Stimulated activated CD4-positive, alpha-beta T cell treated with anti-CD3 and anti-CD28 coated beads, Interleukin-4, amount 100 ng/mL, for 48 hours (primary cell): ENCODE measurements around the gene LRG1.

Experiments used
- DNase-seq, 2 donors: peaks; one replicate each; pipeline ENCODE4 v3.0.0-alpha.2; 2020; ENCODE audit warnings: low read depth in 2 of 2

Gene LRG1, protein sequence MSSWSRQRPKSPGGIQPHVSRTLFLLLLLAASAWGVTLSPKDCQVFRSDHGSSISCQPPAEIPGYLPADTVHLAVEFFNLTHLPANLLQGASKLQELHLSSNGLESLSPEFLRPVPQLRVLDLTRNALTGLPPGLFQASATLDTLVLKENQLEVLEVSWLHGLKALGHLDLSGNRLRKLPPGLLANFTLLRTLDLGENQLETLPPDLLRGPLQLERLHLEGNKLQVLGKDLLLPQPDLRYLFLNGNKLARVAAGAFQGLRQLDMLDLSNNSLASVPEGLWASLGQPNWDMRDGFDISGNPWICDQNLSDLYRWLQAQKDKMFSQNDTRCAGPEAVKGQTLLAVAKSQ

DNA sequence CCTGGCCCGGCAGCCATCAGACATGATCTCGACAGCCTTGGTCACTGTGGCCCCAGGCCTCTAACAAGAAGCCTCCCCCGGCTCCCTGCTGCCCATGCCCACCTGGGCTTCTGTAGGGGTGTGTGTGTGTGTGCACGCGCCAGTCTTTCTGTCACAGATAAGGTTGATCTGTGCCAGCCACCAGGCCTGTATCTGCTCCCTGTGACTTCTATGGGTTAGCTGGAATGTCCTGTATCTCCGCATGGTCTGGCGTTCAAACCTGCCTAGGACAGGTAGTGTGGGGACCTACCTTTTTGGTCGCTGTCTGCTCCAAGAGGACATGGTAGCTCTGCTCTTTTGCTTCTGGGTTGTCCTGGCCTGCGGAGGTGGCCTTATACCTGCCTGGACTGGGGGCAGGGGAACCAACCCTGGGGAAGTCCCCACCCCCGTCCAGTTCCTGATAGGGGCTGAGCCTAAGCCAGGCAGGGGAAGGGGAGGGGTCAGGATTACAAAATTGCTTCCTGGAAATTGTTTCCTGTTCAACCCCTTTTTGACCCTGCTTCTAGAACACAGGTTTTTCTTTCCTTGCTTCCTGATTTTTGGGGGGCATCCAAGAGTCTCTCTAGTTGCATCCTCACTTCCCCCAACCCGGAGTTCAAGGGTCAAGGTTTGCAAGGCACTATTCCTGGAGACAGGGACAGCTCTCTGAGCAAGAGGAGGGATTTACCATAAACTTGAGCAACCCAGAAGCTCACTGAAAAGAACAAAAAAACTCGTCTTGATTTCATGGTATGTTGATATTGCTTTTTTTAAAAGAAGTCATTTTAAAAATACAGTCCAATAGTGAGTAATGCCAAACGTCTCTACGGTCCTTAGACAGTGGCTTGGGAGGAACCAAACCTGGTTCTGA lies at the start of gene LRG1:
Gene LRG1 (minus strand): TSS at position 344 of the 889 bp plus-strand sequence. CDS start 23 bp downstream, at position 321.
- no peak for DNase-seq

DNA sequence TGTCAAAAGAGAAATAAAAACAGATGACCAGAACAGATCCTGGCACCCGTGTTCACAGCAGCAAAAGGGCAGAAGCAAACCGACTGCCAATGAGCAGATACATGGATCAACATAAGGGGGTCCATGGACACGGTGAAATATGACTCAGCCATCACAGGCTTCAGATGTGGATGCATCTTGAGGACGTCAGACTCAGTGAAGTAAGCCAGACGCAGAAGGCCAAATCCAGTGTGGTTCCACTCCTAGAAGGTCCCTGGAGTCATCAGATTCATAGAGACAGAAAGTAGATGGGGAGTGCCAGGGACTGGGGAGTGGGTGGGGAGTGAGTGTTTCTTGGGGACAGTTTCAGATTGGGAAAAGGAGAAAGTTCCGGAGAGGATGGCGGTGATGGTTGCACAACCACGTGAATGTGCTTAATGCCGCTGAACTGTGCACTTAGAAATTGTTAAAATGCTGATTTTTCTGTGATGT lies 48.5 kb upstream of the LRG1 start:
- no peak for DNase-seq

DNA sequence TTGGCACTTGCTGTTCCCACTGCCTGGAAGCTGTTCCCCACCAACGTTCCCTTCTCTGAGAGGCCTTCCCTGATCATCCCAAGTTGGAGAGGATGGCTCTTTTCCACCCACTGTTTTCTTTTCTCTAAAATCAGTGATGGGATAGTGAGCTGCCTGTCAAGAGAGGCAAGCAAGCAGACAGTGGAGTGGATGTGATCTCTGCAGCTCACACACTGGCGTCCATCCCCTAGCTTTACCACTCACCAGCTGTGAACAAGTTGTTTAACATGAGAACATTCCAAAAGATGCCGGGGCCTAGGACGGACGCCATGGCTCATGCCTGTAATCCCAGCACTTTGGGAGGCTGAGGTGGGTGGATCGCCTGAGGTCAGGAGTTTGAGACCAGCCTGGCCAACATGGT lies 47.7 kb upstream of the LRG1 start:
- no peak for DNase-seq

DNA sequence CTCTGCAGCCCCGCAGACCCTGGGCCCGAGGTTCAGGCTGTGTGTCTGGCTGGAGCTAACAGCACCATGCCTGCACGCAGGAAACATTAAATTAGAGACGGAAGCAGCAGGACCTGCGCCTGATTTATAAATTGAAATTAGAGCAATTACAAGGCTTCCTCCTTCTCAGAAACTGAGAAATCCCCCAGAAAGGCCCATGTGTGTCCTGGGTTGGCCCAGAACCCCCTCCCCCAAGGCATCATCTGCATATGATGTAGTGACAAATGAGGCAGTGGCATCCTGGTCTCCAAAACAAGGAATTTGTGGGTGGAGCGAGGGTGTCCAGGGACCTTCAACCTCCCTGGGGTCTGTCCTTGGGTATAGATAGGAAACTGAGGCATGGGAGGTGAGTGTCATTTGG lies 46.9 kb upstream of the LRG1 start:
- no peak for DNase-seq

DNA sequence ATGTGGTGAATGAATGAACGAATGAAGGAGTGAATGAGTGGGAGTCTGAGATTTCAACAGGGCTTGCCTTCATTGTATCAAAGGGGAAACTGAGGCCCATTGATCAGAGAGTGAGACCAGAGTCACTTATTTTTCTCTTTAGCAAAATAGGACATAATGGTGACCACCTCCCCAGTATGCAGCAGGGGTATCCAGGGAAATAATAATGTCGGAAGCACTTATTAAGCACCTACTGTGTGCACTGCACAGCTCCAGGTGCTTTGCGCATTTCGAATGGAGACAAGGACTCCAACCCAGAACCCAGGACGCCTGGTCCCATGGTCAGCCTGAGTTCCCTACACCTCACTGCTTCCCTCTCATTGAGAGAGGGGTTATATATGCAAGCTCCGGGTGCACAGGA lies 46.4 kb upstream of the LRG1 start:
- no peak for DNase-seq

DNA sequence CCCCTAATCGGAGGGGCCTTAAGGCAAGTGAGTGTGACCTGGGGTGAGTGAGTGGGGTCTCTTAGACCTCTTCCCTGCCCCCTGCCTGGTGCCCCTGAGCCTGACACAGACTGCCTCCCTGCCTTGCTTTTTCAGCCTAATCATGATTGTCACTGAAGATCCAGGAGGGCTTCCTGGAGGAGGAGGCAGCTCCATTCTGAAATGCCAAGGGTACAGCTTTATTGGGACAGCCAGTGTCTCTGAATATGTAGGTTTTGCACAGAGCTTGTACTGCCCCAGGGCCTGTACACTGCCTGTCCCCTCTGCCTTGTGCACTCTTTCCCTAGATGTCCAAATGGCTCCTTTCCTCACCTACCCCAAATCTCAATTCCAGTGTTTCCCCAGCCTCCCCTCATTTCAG lies 45.7 kb upstream of the LRG1 start:
- DNase-seq: no peak

DNA sequence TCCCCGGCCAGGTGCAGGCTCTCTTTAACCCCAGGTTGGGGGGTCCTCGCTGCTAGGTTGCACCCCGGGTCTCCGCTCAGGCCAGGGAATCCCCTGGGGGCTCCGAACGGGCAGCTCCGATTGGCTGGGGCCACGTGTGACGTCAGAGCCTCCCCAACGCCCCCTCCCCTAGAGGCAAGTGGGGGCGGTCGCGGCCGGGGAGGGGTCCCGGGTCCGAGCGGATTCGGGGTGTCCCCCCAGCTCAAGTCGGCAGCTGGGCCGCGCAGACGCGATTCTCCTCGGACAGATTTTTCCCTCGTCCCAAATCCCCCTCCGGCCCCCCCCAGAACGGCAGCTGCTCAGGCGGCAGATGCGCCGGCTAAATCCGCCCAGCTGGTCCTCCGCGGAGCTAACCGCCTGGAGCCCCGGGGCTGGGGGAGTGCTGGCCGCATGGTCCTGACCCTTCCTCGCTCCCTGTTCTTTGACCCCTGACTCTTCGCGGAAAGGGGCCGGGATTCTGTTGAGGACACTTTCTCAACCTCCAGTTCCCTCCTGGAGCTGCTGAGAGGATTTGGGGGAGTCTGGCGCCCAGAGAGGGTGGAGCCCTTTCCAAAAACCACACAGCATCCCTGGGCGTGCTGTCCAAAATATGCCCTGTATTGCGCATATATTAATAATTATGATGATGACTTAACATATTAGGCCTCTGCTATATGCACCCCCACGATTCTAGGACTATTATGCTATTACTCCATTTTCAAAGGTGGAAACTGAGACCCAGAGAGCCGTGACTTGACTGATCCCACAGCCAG lies 45.0 kb upstream of the LRG1 start:
- DNase-seq: no peak

DNA sequence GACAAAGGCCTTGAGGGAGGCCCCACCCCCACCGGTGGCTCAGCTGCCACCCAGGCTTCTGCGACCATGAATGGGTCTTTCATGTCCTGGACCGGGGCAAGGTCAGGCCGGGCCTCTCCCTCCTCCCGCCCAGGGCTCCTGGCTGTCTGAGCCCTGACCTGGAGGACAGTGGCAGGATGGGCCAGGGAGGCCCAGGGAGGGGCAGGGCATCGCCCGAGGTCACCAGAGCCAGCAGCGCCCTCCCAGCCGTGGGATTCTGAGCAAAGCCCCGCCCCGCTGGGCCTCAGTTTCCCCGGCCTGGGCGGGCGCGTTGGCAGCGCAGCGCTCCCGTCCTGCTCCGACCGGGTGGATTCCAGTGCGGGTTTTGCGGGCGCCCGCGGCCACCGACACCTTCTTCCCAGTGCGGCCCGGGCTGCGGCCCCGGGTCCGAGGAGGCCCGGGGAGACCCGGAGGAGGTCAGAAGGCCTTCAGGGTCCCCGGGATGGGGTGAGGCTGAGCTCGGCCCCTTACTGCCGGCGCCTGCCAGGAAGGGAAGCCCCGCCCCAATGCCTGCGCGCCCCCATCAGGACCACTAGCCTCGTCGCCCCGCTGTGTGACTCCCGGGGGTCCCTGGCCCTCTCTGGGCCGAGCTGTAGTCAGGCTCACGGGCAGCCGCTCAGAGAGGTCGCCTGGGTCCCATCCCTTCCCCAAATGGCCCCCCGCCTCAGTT lies 44.3 kb upstream of the LRG1 start:
- DNase-seq: peak; percentile 22 to 41

DNA sequence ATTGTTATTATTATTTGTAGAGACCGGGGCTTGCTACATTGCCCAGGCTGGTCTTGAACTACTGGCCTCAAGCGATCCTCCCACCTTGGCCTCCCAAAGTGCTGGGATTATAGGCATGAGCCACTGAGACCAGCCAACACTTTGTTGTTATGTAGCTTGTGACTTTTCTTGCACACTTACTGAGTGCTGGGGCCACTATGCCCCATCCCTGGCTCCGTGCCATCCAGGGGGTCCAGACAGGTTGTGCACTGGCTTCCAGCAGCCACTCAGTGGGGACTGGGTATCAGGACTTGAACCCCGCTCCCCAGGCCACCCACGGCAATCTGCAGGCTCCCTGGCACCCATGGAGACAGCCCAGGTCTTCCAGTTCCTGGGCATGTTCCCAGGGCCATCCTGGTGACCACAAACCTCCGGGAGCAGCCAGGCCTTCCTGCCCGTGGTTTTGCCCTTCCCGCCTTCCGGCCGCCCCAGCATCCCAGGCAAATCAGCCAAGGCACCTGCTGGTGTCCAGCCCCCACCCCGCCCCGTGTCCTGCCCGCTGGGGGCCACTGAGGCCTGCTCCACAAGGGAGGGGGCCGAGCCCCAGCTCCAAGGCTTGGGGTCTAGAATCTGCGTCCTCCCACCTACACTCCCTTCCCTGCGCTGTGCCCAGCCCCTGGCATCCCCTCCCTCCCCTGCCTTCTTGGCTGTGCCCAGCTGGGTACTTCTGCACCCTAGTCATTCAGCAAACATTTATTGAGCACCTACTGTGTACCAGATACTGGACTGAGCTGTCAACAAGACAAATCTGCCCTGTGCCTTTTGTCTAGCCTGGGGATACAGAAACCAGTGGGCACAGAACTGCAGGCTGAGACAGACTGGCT lies 43.4 kb upstream of the LRG1 start:
- no peak for DNase-seq

DNA sequence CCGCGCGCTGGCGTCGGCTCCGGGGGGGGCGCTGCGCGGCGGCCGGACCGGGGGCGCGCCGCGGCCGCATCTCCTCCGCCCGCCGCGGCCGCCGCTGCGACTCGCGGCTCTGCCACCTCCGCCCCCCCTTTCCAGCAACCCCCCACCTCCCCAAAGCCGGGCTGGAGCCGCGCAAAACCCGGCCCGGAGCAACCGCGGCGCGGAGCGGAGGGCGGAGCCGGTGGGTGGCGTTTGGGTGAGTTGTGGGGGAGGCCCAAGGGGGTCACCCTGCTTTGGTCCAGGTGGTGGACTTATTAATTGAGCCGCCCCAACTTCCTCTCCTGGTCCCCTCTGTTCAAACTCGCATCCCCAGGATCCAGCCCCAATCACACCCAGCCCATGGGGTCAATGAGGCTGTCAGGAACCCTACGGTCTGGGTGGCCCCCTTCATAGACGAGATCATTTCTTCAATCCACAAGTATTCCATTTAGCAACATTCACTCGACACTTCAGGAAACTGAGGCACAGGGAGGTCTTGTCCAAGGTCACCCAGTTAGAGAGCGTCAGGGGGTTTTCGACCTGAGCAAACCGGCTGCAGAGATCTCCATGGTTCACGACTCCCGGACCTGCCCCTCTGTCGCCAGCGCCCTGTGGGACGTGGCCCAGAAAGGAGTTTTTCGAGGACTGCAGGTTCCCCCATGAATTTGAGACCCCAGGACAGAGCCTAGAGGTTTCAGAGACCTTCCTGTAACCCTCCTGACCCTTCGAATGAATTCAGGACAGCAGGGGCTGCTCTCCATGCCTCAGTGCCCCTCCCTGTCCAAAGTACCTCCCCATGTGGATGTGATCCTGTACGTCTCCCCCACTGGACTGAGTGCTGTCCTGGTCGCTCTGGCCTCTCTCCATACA lies 42.1 kb upstream of the LRG1 start:
- no peak for DNase-seq

DNA sequence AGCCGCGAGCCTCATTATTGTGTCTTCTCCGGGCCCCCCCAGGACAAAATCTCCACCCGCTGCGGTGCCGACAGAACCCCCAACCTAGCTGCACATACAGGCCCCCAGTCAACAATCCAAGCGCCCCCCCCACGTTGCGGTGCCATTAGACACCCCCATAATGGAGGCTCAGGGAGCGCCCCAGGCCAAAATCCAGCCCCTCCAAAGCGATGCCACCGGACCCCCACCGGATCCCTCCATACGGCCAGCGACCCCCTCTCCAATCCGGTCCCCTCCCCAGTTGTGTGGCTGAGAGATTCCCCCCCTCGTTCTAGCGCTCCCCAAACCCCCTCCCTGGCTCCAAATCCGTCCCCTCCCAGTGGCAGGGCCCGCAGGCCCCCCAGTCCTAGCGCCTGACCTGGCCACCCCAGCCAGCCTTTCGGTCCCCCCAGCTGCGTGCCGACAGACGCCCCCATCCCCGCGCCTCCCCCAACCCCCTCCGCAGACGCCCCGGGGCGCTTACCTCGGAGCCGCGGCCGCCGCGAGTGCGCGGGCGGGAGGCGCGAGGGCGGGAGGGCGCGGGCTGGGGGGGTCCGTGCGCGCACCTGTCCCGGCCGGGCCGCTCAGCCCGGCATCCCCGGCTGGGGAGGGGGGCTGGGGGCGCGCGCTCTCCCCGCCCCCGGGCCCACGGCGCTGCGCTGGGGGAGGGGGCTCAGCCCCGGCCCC lies 41.3 kb upstream of the LRG1 start:
- no peak for DNase-seq

DNA sequence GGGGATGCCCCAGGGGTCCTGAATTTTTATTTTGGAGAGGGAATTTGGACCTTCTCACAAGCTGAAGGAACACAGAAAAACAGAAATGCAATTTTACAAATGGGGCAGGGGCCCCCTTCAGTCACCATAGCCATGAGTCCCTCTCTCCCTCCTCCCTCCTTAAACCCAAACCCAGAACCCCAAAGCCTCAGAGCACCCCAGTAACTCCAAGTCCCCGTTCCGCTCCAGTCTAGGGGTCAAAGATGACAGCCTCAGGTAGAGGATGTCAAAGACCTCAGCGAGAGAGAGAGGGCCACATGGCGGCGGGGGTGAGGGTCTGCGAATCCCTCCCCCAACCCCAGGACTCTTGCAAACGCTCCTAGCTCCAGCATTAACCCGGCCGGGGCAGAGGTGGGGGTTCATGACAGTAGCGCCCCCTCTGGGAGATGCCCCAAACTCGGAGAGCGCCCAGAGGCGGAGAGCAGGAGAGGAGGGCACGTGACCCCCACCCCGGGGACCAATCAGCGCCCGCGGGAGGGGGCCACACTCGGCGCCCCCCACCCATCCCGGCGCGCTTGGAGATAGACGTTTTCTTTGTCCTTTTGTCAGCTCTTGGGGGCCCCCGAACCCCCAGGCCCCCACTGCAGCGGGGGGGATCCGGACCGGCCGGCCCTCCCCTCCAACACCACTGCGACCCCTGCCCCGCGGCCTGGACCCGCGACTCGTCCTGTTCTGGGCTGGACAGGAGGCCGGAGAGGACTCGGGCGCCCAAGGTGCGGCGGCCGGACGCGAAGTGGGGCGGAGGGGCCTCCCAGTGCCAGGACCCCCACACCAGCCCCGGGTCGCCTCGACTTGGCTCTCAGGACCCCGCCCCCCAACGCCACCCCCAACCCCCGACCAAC lies 40.4 kb upstream of the LRG1 start:
- DNase-seq: no peak

DNA sequence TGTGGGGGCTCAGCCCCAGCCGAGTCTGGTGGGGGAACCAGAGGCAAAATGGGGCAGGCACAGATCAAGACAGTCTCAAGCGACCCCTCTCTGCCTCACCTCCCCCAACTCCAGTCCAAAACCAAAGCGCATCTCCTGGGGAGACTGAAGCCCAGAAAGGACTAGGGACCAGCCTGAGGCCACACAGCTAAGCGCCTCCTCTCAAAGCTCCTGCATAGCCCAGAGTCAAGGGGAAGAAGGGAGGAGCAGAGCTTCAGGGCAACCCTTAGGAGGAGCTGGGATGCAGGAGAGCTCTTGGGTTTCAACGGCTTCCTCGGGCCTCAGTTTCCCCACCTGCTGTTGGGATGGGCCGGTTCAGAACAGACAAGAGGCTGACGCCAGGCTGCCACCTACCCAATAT lies 39.6 kb upstream of the LRG1 start:
- no peak for DNase-seq

DNA sequence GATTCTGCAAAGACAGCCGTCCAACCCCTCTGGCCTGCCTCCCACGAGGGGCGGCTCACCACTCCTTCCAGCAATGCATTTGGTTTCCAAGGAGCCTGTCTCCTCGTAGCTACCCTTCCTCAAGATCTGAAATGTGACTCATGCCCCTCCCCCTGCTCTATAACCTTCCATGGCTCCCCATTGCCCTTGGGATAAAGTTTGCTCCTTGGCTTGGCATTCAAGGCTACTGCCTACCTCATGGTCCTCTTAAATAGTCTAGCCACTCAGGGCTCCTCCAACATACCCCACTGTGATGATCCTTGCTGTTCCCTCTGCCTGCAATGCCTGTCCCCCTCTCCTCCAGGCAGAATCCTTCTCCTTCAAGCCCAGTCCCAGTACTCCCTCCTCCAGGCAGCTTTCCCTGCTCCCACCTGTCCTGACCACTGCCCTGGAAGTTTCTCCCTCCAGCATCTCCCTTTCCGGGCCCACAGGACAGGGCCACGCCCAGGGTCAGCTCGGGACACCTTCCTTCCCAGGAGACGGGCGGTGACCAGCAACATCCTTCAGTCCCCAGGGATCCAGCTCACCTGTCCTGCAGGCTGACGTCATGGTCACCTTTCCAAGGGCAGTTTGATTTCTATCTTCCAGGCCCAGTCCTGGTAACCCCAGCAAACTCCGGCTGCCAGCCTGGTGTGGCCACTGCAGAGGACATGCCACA lies 38.9 kb upstream of the LRG1 start:
- no peak for DNase-seq

DNA sequence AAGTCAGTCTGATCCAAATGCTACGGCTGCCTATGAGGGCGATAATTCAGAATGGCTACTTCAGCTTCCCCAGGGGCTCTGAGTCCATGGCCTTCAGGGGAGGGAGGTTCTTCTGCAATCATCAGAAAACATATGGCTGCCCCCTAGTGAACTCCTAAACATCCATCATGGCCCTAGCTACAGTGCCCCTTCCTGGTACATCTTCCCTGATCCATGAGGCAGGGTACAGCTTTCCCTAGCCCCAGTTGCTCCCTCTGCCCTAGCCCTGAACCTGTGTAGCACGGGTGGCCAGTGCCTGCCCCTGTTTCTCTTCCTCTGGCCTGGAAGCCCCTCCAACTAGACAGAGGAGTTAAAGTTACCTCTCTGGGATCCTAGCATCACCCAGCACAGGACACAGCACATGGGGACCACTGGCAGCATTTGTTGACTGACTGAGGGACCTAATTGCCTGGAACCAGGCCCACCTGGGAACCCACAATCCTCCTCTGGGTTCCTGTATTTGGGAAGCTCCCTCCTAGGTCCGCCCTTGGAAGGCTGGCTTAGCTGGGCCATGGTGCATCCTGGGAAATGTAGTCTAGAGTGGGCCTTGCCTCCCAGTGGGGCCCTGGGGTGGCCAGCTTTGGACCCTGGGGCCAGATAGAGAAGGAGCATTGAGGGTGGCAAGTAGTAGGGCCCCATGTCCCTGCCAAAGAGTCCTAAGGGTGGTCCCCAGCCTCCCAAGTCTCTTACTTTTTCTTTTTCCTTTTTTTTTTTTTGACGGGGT lies 37.4 kb upstream of the LRG1 start:
- no peak for DNase-seq
